GM12874 (cell line): ENCODE measurements around the gene STARD3.

Source experiments
- TF ChIP-seq, protein P1 (sequence below): IDR thresholded peaks from 2 replicates; pipeline ENCODE4 v1.5.1; 2011; ENCODE audit warnings: low read depth, mild to moderate bottlenecking, control low read depth, low read length, moderate library complexity; ENCODE audit not compliant: insufficient read depth

STARD3 gene

GRCh38 chr17:39597372-39598046 is 39.4 kb upstream of the STARD3 start:
- TF ChIP-seq, protein P1, sequence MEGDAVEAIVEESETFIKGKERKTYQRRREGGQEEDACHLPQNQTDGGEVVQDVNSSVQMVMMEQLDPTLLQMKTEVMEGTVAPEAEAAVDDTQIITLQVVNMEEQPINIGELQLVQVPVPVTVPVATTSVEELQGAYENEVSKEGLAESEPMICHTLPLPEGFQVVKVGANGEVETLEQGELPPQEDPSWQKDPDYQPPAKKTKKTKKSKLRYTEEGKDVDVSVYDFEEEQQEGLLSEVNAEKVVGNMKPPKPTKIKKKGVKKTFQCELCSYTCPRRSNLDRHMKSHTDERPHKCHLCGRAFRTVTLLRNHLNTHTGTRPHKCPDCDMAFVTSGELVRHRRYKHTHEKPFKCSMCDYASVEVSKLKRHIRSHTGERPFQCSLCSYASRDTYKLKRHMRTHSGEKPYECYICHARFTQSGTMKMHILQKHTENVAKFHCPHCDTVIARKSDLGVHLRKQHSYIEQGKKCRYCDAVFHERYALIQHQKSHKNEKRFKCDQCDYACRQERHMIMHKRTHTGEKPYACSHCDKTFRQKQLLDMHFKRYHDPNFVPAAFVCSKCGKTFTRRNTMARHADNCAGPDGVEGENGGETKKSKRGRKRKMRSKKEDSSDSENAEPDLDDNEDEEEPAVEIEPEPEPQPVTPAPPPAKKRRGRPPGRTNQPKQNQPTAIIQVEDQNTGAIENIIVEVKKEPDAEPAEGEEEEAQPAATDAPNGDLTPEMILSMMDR = no peak

DNA sequence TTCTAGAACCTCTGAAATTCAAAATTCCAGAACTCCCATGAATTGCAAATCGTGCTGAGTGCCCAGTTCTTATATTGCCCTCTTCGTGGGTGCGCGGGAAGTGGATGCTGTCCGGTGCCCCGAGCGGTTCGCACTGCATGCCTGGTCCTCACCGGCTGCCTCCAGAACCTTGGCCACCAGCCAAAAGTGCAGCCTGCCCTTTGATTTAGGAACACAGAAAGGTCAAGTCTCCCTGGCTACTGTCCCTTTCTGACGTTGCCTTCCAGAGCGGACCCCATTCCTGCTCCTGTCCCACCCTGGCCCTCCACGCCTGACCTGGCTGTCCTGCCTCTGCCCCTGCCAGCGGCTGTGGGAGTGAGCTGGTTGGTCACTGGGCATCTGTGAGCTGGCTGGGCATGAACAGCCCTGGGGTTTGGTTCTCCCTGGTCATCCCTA is 38.9 kb upstream of the STARD3 start:
- TF ChIP-seq, protein P1 = no peak

GRCh38 chr17:39598630-39599003 is 38.3 kb upstream of the STARD3 start:
- TF ChIP-seq, protein P1 = no peak

DNA sequence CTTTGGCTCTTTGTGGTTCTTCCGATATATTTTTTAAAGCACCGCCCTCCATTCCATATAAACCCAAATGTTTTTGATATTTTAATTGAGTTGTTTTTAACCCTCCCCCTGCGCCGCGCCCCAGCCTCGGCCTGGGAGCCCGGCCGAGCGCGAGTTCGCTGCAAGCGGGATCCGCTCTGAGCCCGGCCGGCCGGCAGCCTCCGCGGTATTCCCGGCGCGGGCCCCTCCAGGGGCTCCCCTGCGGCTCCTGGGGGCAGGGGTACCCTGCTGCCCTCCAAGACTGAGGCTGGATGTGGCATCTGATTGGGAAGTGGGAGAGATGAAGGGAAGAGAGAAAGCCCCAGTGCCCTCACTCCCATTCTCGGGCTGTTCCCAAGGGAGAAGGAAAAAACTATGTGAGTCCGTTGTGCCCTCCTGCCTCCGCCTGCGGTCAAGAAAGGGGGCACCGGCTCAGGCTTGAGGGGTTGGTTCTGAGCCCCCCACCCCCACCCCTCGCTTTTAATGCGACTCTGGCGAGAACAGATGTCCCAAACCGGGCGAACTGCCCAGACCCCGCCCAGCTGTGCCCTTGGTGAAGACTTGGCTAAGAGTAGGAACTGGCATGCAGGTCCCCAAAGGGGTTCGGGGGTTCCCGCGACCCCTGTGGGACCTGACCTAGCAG is 37.8 kb upstream of the STARD3 start:
- TF ChIP-seq, protein P1 = no peak

DNA sequence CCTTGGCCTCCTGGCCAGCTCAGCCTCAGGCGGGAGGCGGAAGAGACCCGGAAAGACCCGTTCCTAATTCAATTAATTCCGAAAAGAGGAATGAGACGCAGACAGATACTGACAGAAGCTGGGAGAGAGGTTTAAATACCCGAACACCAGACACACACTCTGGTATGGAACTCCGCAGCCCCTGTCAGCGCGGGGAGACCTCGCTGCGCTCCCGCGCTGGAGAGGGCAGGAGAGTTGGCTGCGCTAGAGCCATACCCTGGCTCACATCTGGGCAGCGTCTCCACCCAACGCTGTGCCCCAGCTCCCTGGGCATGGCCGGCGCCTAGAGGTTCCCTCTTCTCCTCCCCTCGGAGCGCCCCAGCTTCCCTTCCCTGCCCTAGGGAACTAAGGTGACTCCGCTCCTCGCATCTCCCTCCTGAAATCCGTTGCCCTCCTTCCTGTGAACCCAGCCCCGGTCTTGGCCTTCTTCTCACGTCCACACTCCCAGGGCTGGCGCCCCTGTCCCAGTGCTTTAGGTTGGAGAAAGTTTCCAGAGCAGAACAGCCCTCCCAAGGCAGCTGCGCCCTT is 37.2 kb upstream of the STARD3 start:
- TF ChIP-seq, protein P1 = no peak

GRCh38 chr17:39600288-39600996 is 36.5 kb upstream of the STARD3 start:
- TF ChIP-seq, protein P1 = no peak

DNA sequence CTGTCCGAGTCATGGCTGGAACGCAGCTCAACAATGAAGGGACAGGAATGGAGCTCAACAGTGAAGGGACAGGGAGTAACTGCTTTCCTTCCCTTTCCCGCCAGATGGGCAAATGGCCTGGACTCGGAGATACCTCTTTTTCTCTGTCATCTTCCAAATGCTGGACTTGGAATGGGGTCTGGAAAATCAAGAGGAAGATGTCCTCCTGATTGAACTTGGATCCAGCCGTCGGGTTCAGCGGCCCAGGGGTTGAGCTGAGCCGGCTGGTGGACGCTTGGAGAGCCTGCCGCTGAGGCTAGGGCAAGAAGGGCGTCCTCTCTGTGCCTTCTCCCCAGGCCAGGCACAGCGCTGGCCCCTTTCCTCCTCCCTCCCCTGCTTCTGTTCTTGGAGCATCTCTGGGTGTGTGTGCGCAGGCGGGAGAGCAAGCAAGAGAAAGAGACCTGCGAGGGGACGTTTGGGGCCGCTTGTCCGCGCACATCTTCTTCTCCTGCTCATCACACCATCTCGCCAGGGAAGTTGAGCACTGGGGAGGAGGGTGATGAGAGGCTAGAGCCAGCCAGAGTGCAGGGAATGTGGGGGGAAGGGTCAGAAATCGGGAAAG is 35.8 kb upstream of the STARD3 start:
- TF ChIP-seq, protein P1 = no peak
